CD4-positive, alpha-beta memory T cell (primary cell): ENCODE measurements around the gene KARS1. TPM values are rescaled to one million over a fixed set of nuclear protein-coding genes. Genes with fewer than 3 reads are reported as not detected.
A peak's percentile ranks its signal among the peaks of the same experiment; 100 is the strongest.

Experiments used
- CTCF ChIA-PET: fragments of 350-600 bp; sonication (Branson Sonifier 250); formaldehyde crosslinking; loops from one replicate; lab custom pipeline; 2021; ENCODE audit warnings: inconsistent platforms; ENCODE audit not compliant: partially characterized antibody; lab: Charles Lee
- POLR2A ChIA-PET: fragments of 350-600 bp; sonication (Branson Sonifier 250); formaldehyde crosslinking; loops from one replicate; lab custom pipeline; 2021; ENCODE audit not compliant: partially characterized antibody; lab: Charles Lee
- DNase-seq, 5 donors: peaks; one replicate each; pipeline versions ENCODE4 v3.0.0 to v3.0.0-alpha.2; 2020 to 2022; ENCODE audit warnings: mixed read lengths in 1 of 5
- H3K27ac ChIP-seq: one replicate; pipeline ENCODE4 v1.7.0; 2013; ENCODE audit warnings: low read depth, low read length
- H3K27me3 ChIP-seq: 2 replicates; pipeline ENCODE4 v1.7.0; 2013; ENCODE audit warnings: mild to moderate bottlenecking, low read length, moderate library complexity; ENCODE audit not compliant: insufficient read depth
- H3K36me3 ChIP-seq: 2 replicates; pipeline ENCODE4 v1.7.0; 2013; ENCODE audit warnings: mild to moderate bottlenecking, low read length, moderate library complexity; ENCODE audit not compliant: insufficient read depth
- H3K4me1 ChIP-seq: 2 replicates; pipeline ENCODE4 v1.7.0; 2013; ENCODE audit warnings: mild to moderate bottlenecking, low read length, moderate library complexity; ENCODE audit not compliant: insufficient read depth
- H3K4me3 ChIP-seq, 2 donors: one replicate each; pipeline ENCODE4 v1.7.0; 2013; ENCODE audit warnings: low read length in 2 of 2, mild to moderate bottlenecking in 1 of 2
- H3K9me3 ChIP-seq, 2 donors: one replicate each; pipeline ENCODE4 v1.7.0; 2013; ENCODE audit warnings: low read length in 2 of 2, control low read depth in 1 of 2; ENCODE audit not compliant: control insufficient read depth in 1 of 2
- H3K27ac Mint-ChIP-seq, 7 donors: one replicate each; pipeline ENCODE4 v1.8.0; 2020 to 2021; ENCODE audit warnings: mixed read lengths in 7 of 7, mild to moderate bottlenecking in 6 of 7, inconsistent platforms in 3 of 7, moderate library complexity in 3 of 7
- H3K27me3 Mint-ChIP-seq, 2 donors: one replicate each; pipeline ENCODE4 v1.8.0; 2020 to 2021; ENCODE audit warnings: mixed read lengths in 2 of 2
- H3K36me3 Mint-ChIP-seq, 2 donors: one replicate each; pipeline ENCODE4 v1.8.0; 2020 to 2021; ENCODE audit warnings: mixed read lengths in 2 of 2, inconsistent platforms in 1 of 2, mild to moderate bottlenecking in 1 of 2
- H3K4me1 Mint-ChIP-seq, 4 donors: one replicate each; pipeline ENCODE4 v1.8.0; 2020 to 2021; ENCODE audit warnings: mixed read lengths in 4 of 4, mild to moderate bottlenecking in 1 of 4
- H3K4me3 Mint-ChIP-seq, 8 donors: one replicate each; pipeline ENCODE4 v1.8.0; 2020 to 2021; ENCODE audit warnings: mixed read lengths in 8 of 8, mild to moderate bottlenecking in 7 of 8, moderate library complexity in 6 of 8, inconsistent platforms in 3 of 8
- H3K9me3 Mint-ChIP-seq, 8 donors: one replicate each; pipeline ENCODE4 v1.8.0; 2020 to 2021; ENCODE audit warnings: mixed read lengths in 8 of 8, mild to moderate bottlenecking in 5 of 8, inconsistent platforms in 3 of 8, moderate library complexity in 1 of 8
- intact Hi-C: fragments of 100-400 bp; cut with micrococcal nuclease; formaldehyde crosslinking; loops from one replicate; pipeline ENCODE4 v1.15.1; 2023
- polyA plus RNA-seq, 2 donors: library from polyadenylated mRNA; unstranded; fragments of 300-500 nt; fragmentation: Illumina TruSeq; gene quantifications; one replicate each; pipeline ENCODE4 v1.2.3, GENCODE V29; 2021
- total RNA-seq, 2 experiments: library from RNA; stranded (reverse); gene quantifications; one replicate each; pipeline ENCODE4 v1.2.3, GENCODE V29; 2021

The KARS1 gene
- total and polyA plus RNA-seq, 4 experiments from 2014 or later: 120 to 306 (median 191) TPM

- ChIA-PET POLR2A (no interaction called here), CTCF (interaction anchor here (0.5 to 1.1 kb wide), 2 partner anchors 10 to 125 kb away, joined by 3 to 5 read pairs; no protein-coding TSS in a partner anchor)
- no peak overlapping the region for H3K27ac Mint-ChIP-seq
- Histone ChIP-seq H3K27me3 (no peaks in the 10 kb centered on the region), H3K4me1 (peaks cover 3% of the 10 kb centered on the region), H3K4me3 (no peak overlapping the region), H3K36me3 (peaks cover 3% of the 10 kb centered on the region), H3K27ac (no peak overlapping the region), H3K9me3 (no peaks in the 10 kb centered on the region)
- intact Hi-C loops: no loop called here
- DNase-seq: no peak
- peaks cover 0 to 7% (median 4%) of the 10 kb centered on the region in 4 donors for H3K4me1 Mint-ChIP-seq
- H3K36me3 Mint-ChIP-seq: peaks cover 19% of the 10 kb centered on the region in 2 donors
- no peaks in the 10 kb centered on the region for H3K9me3 Mint-ChIP-seq
- H3K27me3 Mint-ChIP-seq: no peaks in the 10 kb centered on the region
- H3K4me3 Mint-ChIP-seq: no peak overlapping the region
Observed at GRCh38 chr16:75590920-75591843, 56.3 kb downstream of the KARS1 start.

- Mint-ChIP-seq H3K36me3 (peaks cover 14 to 19% of the 10 kb centered on the region in 2 donors), H3K4me3 (no peak overlapping the region), H3K4me1 (peaks cover 0 to 5% (median 4%) of the 10 kb centered on the region in 4 donors), H3K27me3 (no peaks in the 10 kb centered on the region), H3K27ac (peak overlapping the region in 1 of 7 donors; percentile 70), H3K9me3 (no peaks in the 10 kb centered on the region)
- Histone ChIP-seq H3K4me3 (no peak overlapping the region), H3K27ac (no peak overlapping the region), H3K9me3 (no peaks in the 10 kb centered on the region), H3K27me3 (no peaks in the 10 kb centered on the region), H3K4me1 (no peaks in the 10 kb centered on the region), H3K36me3 (peaks cover 3% of the 10 kb centered on the region)
- CTCF ChIA-PET: no interaction called here
- POLR2A ChIA-PET: no interaction called here
- DNase-seq: no peak
- intact Hi-C loops: no loop called here
Observed at GRCh38 chr16:75589306-75589705, 58.2 kb downstream of the KARS1 start.

- intact Hi-C loops: no loop called here
Observed at GRCh38 chr16:75588716-75589115, 58.7 kb downstream of the KARS1 start.

GRCh38 chr16:75584108-75584507 lies 63.4 kb downstream of the KARS1 start:
- Histone ChIP-seq H3K36me3 (peaks cover 16% of the 10 kb centered on the region), H3K9me3 (no peaks in the 10 kb centered on the region), H3K4me1 (no peaks in the 10 kb centered on the region), H3K4me3 (no peak overlapping the region), H3K27me3 (no peaks in the 10 kb centered on the region), H3K27ac (no peak overlapping the region)
- Mint-ChIP-seq H3K27me3 (no peaks in the 10 kb centered on the region), H3K36me3 (peaks cover 15 to 20% of the 10 kb centered on the region in 2 donors), H3K4me3 (no peak overlapping the region), H3K4me1 (peaks cover 0 to 12% (median 5%) of the 10 kb centered on the region in 4 donors), H3K27ac (peak overlapping the region in 6 of 7 donors; percentile 49 to 90 (median 58)), H3K9me3 (no peaks in the 10 kb centered on the region)
- intact Hi-C loops: no loop called here
- ChIA-PET POLR2A (interaction anchor here (0.6 kb wide), 1 partner anchor 60 kb away, joined by 4 read pairs; no protein-coding TSS in a partner anchor), CTCF (no interaction called here)
- no peak for DNase-seq

More at GRCh38 chr16:75588716-75589115, 58.7 kb downstream of the KARS1 start:
- Histone ChIP-seq H3K4me1 (no peaks in the 10 kb centered on the region), H3K4me3 (no peak overlapping the region), H3K9me3 (no peaks in the 10 kb centered on the region), H3K27me3 (no peaks in the 10 kb centered on the region), H3K27ac (no peak overlapping the region), H3K36me3 (peaks cover 3% of the 10 kb centered on the region)
- CTCF ChIA-PET: no interaction called here
- no peak for DNase-seq
- Mint-ChIP-seq H3K36me3 (peaks cover 13% of the 10 kb centered on the region in 2 donors), H3K9me3 (no peaks in the 10 kb centered on the region), H3K27me3 (no peaks in the 10 kb centered on the region), H3K27ac (peak overlapping the region in 3 of 7 donors; percentile 7 to 61 (median 9)), H3K4me3 (no peak overlapping the region), H3K4me1 (peaks cover 0 to 7% (median 4%) of the 10 kb centered on the region in 4 donors)
- POLR2A ChIA-PET: no interaction called here

- ChIA-PET POLR2A (no interaction called here), CTCF (interaction anchor here (1.1 kb wide), 1 partner anchor 8 kb away, joined by 3 read pairs; no protein-coding TSS in a partner anchor)
- Mint-ChIP-seq H3K27me3 (no peaks in the 10 kb centered on the region), H3K27ac (peak overlapping the region in 2 of 7 donors; percentile 13 to 51), H3K36me3 (peaks cover 29 to 57% of the 10 kb centered on the region in 2 donors), H3K4me1 (peaks cover 0 to 20% (median 11%) of the 10 kb centered on the region in 4 donors), H3K9me3 (no peaks in the 10 kb centered on the region), H3K4me3 (no peak overlapping the region)
- H3K4me3 ChIP-seq: no peak overlapping the region
- peaks cover 6% of the 10 kb centered on the region for H3K4me1 ChIP-seq
- DNase-seq: no peak
- intact Hi-C loops: no loop called here
- no peaks in the 10 kb centered on the region for H3K27me3 ChIP-seq
- no peaks in the 10 kb centered on the region for H3K9me3 ChIP-seq
- peaks cover 43% of the 10 kb centered on the region for H3K36me3 ChIP-seq
- H3K27ac ChIP-seq: no peak overlapping the region
Observed at GRCh38 chr16:75579281-75579834, 68.1 kb downstream of the KARS1 start.

GRCh38 chr16:75578725-75579124 lies 68.7 kb downstream of the KARS1 start:
- peaks cover 32 to 62% of the 10 kb centered on the region in 2 donors for H3K36me3 Mint-ChIP-seq
- H3K4me3 Mint-ChIP-seq: no peak overlapping the region

GRCh38 chr16:75578212-75578611 lies 69.3 kb downstream of the KARS1 start:
- no peak for DNase-seq
- Mint-ChIP-seq H3K4me3 (no peak overlapping the region), H3K27ac (peak overlapping the region in 1 of 7 donors; percentile 42), H3K27me3 (no peaks in the 10 kb centered on the region), H3K9me3 (no peaks in the 10 kb centered on the region), H3K36me3 (peaks cover 36 to 67% of the 10 kb centered on the region in 2 donors), H3K4me1 (peaks cover 2 to 30% (median 16%) of the 10 kb centered on the region in 4 donors)
- Histone ChIP-seq H3K9me3 (no peaks in the 10 kb centered on the region), H3K4me1 (peaks cover 10% of the 10 kb centered on the region), H3K36me3 (peaks cover 52% of the 10 kb centered on the region), H3K27ac (no peak overlapping the region), H3K27me3 (no peaks in the 10 kb centered on the region), H3K4me3 (no peak overlapping the region)
- ChIA-PET POLR2A (no interaction called here), CTCF (no interaction called here)
- intact Hi-C loops: no loop called here

More at GRCh38 chr16:75578725-75579124, 68.7 kb downstream of the KARS1 start:
- H3K27me3 Mint-ChIP-seq: no peaks in the 10 kb centered on the region
- ChIA-PET POLR2A (no interaction called here), CTCF (interaction anchor here (1.1 kb wide), 1 partner anchor 9 kb away, joined by 3 read pairs; no protein-coding TSS in a partner anchor)
- peaks cover 10% of the 10 kb centered on the region for H3K4me1 ChIP-seq
- H3K27ac ChIP-seq: no peak overlapping the region
- peaks cover 49% of the 10 kb centered on the region for H3K36me3 ChIP-seq
- DNase-seq: no peak
- no peaks in the 10 kb centered on the region for H3K9me3 ChIP-seq
- H3K9me3 Mint-ChIP-seq: no peaks in the 10 kb centered on the region
- H3K4me1 Mint-ChIP-seq: peaks cover 0 to 25% (median 12%) of the 10 kb centered on the region in 4 donors
- no peaks in the 10 kb centered on the region for H3K27me3 ChIP-seq
- no peak overlapping the region for H3K4me3 ChIP-seq
- H3K27ac Mint-ChIP-seq: peak overlapping the region in 2 of 7 donors; percentile 42 to 76
- intact Hi-C loops: no loop called here
